Stomach (tissue), 9 donors: ENCODE data around the gene FOXN3. TPM values are rescaled to one million over a fixed set of nuclear protein-coding genes. Genes with fewer than 3 reads are reported as not detected.
A peak's percentile ranks its signal among the peaks of the same experiment; 100 is the strongest.

ENCODE experiments used
- DNase-seq, 2 donors: peaks; one replicate each; pipeline versions ENCODE4 v3.0.0 to v3.0.0-alpha.2; 2013 to 2019
- H3K27ac ChIP-seq, 5 donors: fragments of 200-600 bp in 4 of 5; sonication (generic) in 4 of 5; one replicate each; pipeline ENCODE4 v1.5.1; 2013 to 2019; ENCODE audit warnings: mild to moderate bottlenecking in 1 of 5, moderate library complexity in 1 of 5
- H3K27me3 ChIP-seq, 3 donors: fragments of 200-600 bp; sonication (generic); one replicate each; pipeline ENCODE4 v1.5.1; 2017 to 2019; ENCODE audit warnings: mixed run types in 1 of 3
- H3K36me3 ChIP-seq, 4 donors: fragments of 200-600 bp; sonication (generic); 1 replicate in 3 of 4; 2 replicates in 1 of 4; pipeline ENCODE4 v1.5.1; 2016 to 2019
- H3K4me1 ChIP-seq, 4 donors: fragments of 200-600 bp; sonication (generic); one replicate each; pipeline ENCODE4 v1.5.1; 2016 to 2019
- H3K4me3 ChIP-seq, 4 donors: fragments of 200-600 bp; sonication (generic) in 3 of 4; one replicate each; pipeline ENCODE4 v1.5.1; 2016 to 2019; ENCODE audit warnings: mild to moderate bottlenecking in 1 of 4
- H3K9me3 ChIP-seq, 4 donors: fragments of 200-600 bp; sonication (generic); one replicate each; pipeline ENCODE4 v1.5.1; 2016 to 2019
- CTCF ChIP-seq, 7 experiments: fragments of 450-650 bp in 4 of 7; fragments of 200-600 bp in 3 of 7; sonication (generic) in 3 of 7; IDR thresholded peaks; one replicate each; pipeline ENCODE4 v1.5.1; 2016 to 2019; ENCODE audit warnings: antibody characterized with exemption in 7 of 7, control low read depth in 2 of 7, mild to moderate bottlenecking in 1 of 7
- EP300 ChIP-seq: sonication (generic); formaldehyde crosslinking; IDR thresholded peaks from one replicate; pipeline ENCODE4 v1.6.1; 2017; ENCODE audit warnings: antibody characterized with exemption
- POLR2A ChIP-seq, 4 donors: fragments of 450-650 bp; IDR thresholded peaks; one replicate each; pipeline ENCODE4 v1.6.1; 2016; ENCODE audit warnings: antibody characterized with exemption in 4 of 4, control low read depth in 2 of 4, mild to moderate bottlenecking in 1 of 4, moderate library complexity in 1 of 4
- POLR2AphosphoS5 ChIP-seq, 3 donors: sonication (generic); formaldehyde crosslinking; IDR thresholded peaks; one replicate each; pipeline ENCODE4 v1.6.1; 2016; ENCODE audit warnings: antibody characterized with exemption in 3 of 3
- WGBS, 5 donors: extraction: QIAGEN DNeasy Blood & Tissue Kit in 3 of 5; methylation state at CpG; one replicate each; pipeline versions ENCODE4 v1.1.5 to v1.1.7; 2013 to 2018; 5-methylcytosine and 5-hydroxymethylcytosine counted together
- intact Hi-C: fragments of 100-400 bp; cut with DNase I; formaldehyde crosslinking; loops from one replicate; pipeline ENCODE4 v1.15.1; 2023; ENCODE audit warnings: low total_unique reads
- polyA plus RNA-seq, 3 donors: library from polyadenylated mRNA; stranded (reverse); fragments of 200-250 nt; gene quantifications; one replicate each; pipeline ENCODE4 v1.2.3, GENCODE V29; 2013
- total RNA-seq, 5 donors: library from RNA; depleted of rRNA; stranded (reverse); fragments of >200 nt; gene quantifications; one replicate each; pipeline versions ENCODE4 v1.1.0 to v1.2.3, GENCODE V29; 2014 to 2016
- donor health status: healthy with polysubstance abuse.
- donor health status: Bipolar disorder and iron deficiency.
- donor health status: healthy.

The FOXN3 gene
- total and polyA plus RNA-seq, 8 donors, result 12.5 to 126 (median 56.6) TPM

DNA sequence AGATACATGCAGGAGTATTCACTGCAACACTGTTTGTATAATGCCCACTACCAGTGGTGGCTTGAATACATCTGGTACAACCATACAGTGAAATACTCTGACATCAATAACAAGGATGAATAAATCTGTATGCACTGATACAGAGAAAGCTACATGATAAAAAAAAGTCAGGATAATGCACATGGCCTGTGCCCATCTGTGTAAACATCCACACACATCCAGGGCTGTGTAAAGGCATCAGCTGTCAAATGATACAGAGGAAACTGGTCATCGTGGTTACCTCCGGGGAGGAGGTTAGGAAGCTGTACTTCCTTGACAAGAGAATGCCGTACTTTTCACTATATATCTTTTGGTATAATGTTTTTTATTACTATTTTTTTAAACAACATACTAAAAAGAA lies 176.6 kb downstream of the FOXN3 start:
- Histone ChIP-seq H3K36me3 (no peaks in the 10 kb centered on the region), H3K27me3 (no peaks in the 10 kb centered on the region), H3K27ac (no peak overlapping the region), H3K4me1 (peaks cover 0 to 18% (median 7%) of the 10 kb centered on the region in 4 donors), H3K9me3 (no peaks in the 10 kb centered on the region), H3K4me3 (no peak overlapping the region)
- TF ChIP-seq EP300, result no peak
- peak in 1 of 2 donors; percentile 41 for DNase-seq
- intact Hi-C loops, result no loop called here
- WGBS, 5 donors, result 54 to 79% (median 77%) methylated on average over 3 of the region's 3 CpGs

- 91 to 94% (median 92%) methylated on average over 6 of the region's 6 CpGs for WGBS, 5 donors
- TF ChIP-seq POLR2A (IDR thresholded peaks at IDR 0.05) (no peak), CTCF (IDR thresholded peaks at IDR 0.05) (no peak), POLR2AphosphoS5 (IDR thresholded peaks at IDR 0.05) (no peak), EP300 (no peak)
- intact Hi-C loops, result no loop called here
These were observed 178.0 kb downstream of the FOXN3 start for GRCh38 chr14:89239023-89239422.

GRCh38 chr14:89237921-89238529 lies 179.0 kb downstream of the FOXN3 start:
- H3K9me3 ChIP-seq, result no peaks in the 10 kb centered on the region
- peak in 1 of 2 donors; percentile 29 for DNase-seq
- no peaks in the 10 kb centered on the region for H3K27me3 ChIP-seq
- no peak overlapping the region for H3K4me3 ChIP-seq
- H3K4me1 ChIP-seq, result peaks cover 0 to 9% (median 3%) of the 10 kb centered on the region in 4 donors
- intact Hi-C loops, result no loop called here
- H3K36me3 ChIP-seq, result no peaks in the 10 kb centered on the region
- WGBS, 5 donors, result 79 to 90% (median 79%) methylated on average over 7 of the region's 7 CpGs
- H3K27ac ChIP-seq, result no peak overlapping the region
- TF ChIP-seq POLR2A (IDR thresholded peaks at IDR 0.05), result no peak
- peak in 1 of 7 experiments; percentile 12 for TF ChIP-seq CTCF (IDR thresholded peaks at IDR 0.05)

More at GRCh38 chr14:89239023-89239422, 178.0 kb downstream of the FOXN3 start:
- Histone ChIP-seq H3K27ac (no peak overlapping the region), H3K36me3 (no peaks in the 10 kb centered on the region), H3K4me3 (no peak overlapping the region), H3K27me3 (no peaks in the 10 kb centered on the region), H3K9me3 (no peaks in the 10 kb centered on the region), H3K4me1 (peaks cover 0 to 18% (median 7%) of the 10 kb centered on the region in 4 donors)
- DNase-seq, result peak in 1 of 2 donors; percentile 35

DNA sequence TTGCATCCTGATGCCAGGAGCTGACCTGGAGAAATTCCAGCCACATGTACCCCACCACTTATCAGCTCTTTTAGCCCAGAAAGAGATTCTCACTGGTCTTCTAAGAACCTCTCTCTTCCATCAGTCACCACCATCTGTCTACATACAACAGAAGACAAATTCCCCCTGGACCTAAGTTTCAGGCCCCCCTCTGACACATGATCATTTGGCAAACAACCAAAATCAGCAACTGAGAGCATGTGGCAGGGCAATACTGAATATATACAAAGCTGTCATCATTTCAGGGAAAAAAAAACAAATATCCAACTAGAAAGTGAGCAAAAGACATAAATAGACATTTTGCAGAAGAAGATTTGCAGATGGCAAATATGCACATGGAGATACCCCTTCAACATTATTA lies 180.2 kb downstream of the FOXN3 start:
- peaks cover 0 to 3% (median 0%) of the 10 kb centered on the region in 4 donors for H3K4me1 ChIP-seq
- no peak overlapping the region for H3K27ac ChIP-seq
- H3K36me3 ChIP-seq, result no peaks in the 10 kb centered on the region
- no peaks in the 10 kb centered on the region for H3K27me3 ChIP-seq
- no peak overlapping the region for H3K4me3 ChIP-seq
- H3K9me3 ChIP-seq, result no peaks in the 10 kb centered on the region
- intact Hi-C loops, result no loop called here
- TF ChIP-seq CTCF (IDR thresholded peaks at IDR 0.05) (no peak), POLR2AphosphoS5 (IDR thresholded peaks at IDR 0.05) (no peak), POLR2A (IDR thresholded peaks at IDR 0.05) (no peak), EP300 (no peak)
- DNase-seq, result no peak

DNA sequence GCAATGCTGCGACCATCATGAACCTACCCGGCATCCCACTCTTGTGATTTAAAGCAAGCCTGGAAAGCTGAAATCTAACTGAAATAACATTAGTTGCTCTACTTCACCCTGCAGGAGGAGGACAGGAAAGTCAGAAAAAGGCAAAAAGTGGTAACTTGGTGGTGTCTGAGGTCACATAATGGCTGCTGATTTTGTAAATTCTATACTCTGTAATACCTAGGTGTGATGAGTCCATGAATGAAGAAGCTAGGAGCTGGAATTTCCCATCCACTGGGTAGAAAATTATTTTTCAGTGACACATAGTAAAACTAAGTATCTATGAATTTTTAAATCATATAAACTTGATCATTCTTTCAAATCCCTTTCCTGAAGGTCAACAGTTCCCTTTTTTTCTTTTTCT lies 183.8 kb downstream of the FOXN3 start:
- DNase-seq, result no peak
- TF ChIP-seq CTCF (IDR thresholded peaks at IDR 0.05) (no peak), EP300 (no peak), POLR2AphosphoS5 (IDR thresholded peaks at IDR 0.05) (no peak), POLR2A (IDR thresholded peaks at IDR 0.05) (no peak)
- peaks cover 0 to 21% (median 9%) of the 10 kb centered on the region in 4 donors for H3K4me1 ChIP-seq
- no peaks in the 10 kb centered on the region for H3K36me3 ChIP-seq
- 95 to 100% (median 98%) methylated on average over 2 of the region's 2 CpGs for WGBS, 5 donors
- no peaks in the 10 kb centered on the region for H3K9me3 ChIP-seq
- intact Hi-C loops, result no loop called here
- H3K27ac ChIP-seq, result no peak overlapping the region
- no peaks in the 10 kb centered on the region for H3K27me3 ChIP-seq
- no peak overlapping the region for H3K4me3 ChIP-seq
